ENCODE results near the gene BTNL2.

- TF ChIP-seq POLR2A (IDR thresholded peaks at IDR 0.05), result no peak
- TF ChIP-seq CTCF (IDR thresholded peaks at IDR 0.05), result no peak
- TF ChIP-seq EP300 (IDR thresholded peaks at IDR 0.05), result no peak
- no peak for TF ChIP-seq POLR2AphosphoS5 (IDR thresholded peaks at IDR 0.05)
Observed at GRCh38 chr6:32402812-32403211, 4.2 kb downstream of the BTNL2 start.

Measured in gastroesophageal sphincter (tissue), 3 donors.